ENCODE results near the gene MSMB. TPM values are rescaled to one million over a fixed set of nuclear protein-coding genes. Genes with fewer than 3 reads are reported as not detected.

The MSMB gene
- total RNA-seq, 1 experiment from 2014 or later, result not detected

GRCh38 chr10:46004963-46005362 lies 41.1 kb downstream of the MSMB start:
- no peak for TF ChIP-seq ZNF416 (CRISPR knock-in tag; IDR thresholded peaks at IDR 0.05)
- no peak for TF ChIP-seq FOXP1 (CRISPR knock-in tag; IDR thresholded peaks at IDR 0.05; ENCODE audit: borderline replicate concordance)
- no peak for TF ChIP-seq TEAD4 (CRISPR knock-in tag; IDR thresholded peaks at IDR 0.05)
- TF ChIP-seq, protein P1, sequence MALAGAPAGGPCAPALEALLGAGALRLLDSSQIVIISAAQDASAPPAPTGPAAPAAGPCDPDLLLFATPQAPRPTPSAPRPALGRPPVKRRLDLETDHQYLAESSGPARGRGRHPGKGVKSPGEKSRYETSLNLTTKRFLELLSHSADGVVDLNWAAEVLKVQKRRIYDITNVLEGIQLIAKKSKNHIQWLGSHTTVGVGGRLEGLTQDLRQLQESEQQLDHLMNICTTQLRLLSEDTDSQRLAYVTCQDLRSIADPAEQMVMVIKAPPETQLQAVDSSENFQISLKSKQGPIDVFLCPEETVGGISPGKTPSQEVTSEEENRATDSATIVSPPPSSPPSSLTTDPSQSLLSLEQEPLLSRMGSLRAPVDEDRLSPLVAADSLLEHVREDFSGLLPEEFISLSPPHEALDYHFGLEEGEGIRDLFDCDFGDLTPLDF (CRISPR knock-in tag; IDR thresholded peaks at IDR 0.05), result no peak
- no peak for TF ChIP-seq GRHL2 (CRISPR knock-in tag; IDR thresholded peaks at IDR 0.05; ENCODE audit: insufficient replicate concordance, severe bottlenecking)
- no peak for TF ChIP-seq E2F4 (CRISPR knock-in tag; IDR thresholded peaks at IDR 0.05; ENCODE audit: borderline replicate concordance, low read depth)
- no peak for TF ChIP-seq SOX15 (CRISPR knock-in tag; IDR thresholded peaks at IDR 0.05)
- H3K4me3 Mint-ChIP-seq, result no peak overlapping the region
- peaks cover 2% of the 10 kb centered on the region for H3K4me1 Mint-ChIP-seq
- DNase-seq (ENCODE audit: low spot score) (no peak), ATAC-seq (no peak)
- POLR2A ChIA-PET, result interaction anchor here (0.6 kb wide), 1 partner anchor 22 kb away, joined by 5 read pairs; no protein-coding TSS in a partner anchor
- H3K27ac Mint-ChIP-seq, result no peak overlapping the region; the same call in 1 of the 2 replicates
- no peaks in the 10 kb centered on the region for H3K27me3 Mint-ChIP-seq (ENCODE audit: low read depth)
- CTCF ChIA-PET, result interaction anchor here (1.2 kb wide), 1 partner anchor 224 kb away, joined by 3 read pairs; no protein-coding TSS in a partner anchor
- H3K36me3 Mint-ChIP-seq, result peaks cover 71% of the 10 kb centered on the region
- no peaks in the 10 kb centered on the region for H3K9me3 Mint-ChIP-seq

GRCh38 chr10:46002916-46003693 lies 43.0 kb downstream of the MSMB start:
- ATAC-seq, result no peak
- ChIA-PET CTCF (no interaction called here), POLR2A (no interaction called here)
- Mint-ChIP-seq H3K27ac (no peak overlapping the region), H3K27me3 (ENCODE audit: low read depth) (no peaks in the 10 kb centered on the region), H3K9me3 (peaks cover 12% of the 10 kb centered on the region), H3K36me3 (peaks cover 80% of the 10 kb centered on the region), H3K4me3 (no peak overlapping the region), H3K4me1 (peaks cover 18% of the 10 kb centered on the region)
- DNase-seq (ENCODE audit: low spot score), result no peak
- no peak for TF ChIP-seq FOXJ3 (CRISPR knock-in tag; IDR thresholded peaks at IDR 0.05; ENCODE audit: borderline replicate concordance)
- no peak for TF ChIP-seq E2F4 (CRISPR knock-in tag; IDR thresholded peaks at IDR 0.05; ENCODE audit: borderline replicate concordance, low read depth)
- no peak for TF ChIP-seq ATF3 (CRISPR knock-in tag; conservative IDR thresholded peaks at IDR 0.05)
- TF ChIP-seq CDX4 (CRISPR knock-in tag; IDR thresholded peaks at IDR 0.05; ENCODE audit: borderline replicate concordance), result no peak
- TF ChIP-seq ATF6 (CRISPR knock-in tag; IDR thresholded peaks at IDR 0.05), result no peak
- no peak for TF ChIP-seq NR3C1 (CRISPR knock-in tag; conservative IDR thresholded peaks at IDR 0.05; ENCODE audit: low read depth)
- TF ChIP-seq ZNF671 (CRISPR knock-in tag; IDR thresholded peaks at IDR 0.05), result no peak
- no peak for TF ChIP-seq NR2C2 (CRISPR knock-in tag; IDR thresholded peaks at IDR 0.05)
- no peak for TF ChIP-seq MLX (CRISPR knock-in tag; IDR thresholded peaks at IDR 0.05)
